SU-DHL-6 (cell line): ENCODE data around the gene GSK3B.

Experiments used
- H2AFZ ChIP-seq: fragments of 200-600 bp; sonication (generic); 2 replicates; pipeline ENCODE4 v1.6.1; 2014; ENCODE audit warnings: low read depth, mild to moderate bottlenecking, moderate library complexity, mixed read lengths, antibody characterized with exemption, low read length; ENCODE audit not compliant: severe bottlenecking
- H3F3A ChIP-seq: fragments of 200-600 bp; shearing (Covaris generic); 2 replicates; pipeline ENCODE4 v1.6.0; 2016; ENCODE audit warnings: antibody characterized with exemption, mild to moderate bottlenecking; ENCODE audit not compliant: insufficient read depth
- H3K27ac ChIP-seq: fragments of 200-600 bp; sonication (generic); 2 replicates; pipeline ENCODE4 v1.5.1; 2016; ENCODE audit warnings: low read depth, mild to moderate bottlenecking, low read length, moderate library complexity, mixed read lengths
- H3K27me3 ChIP-seq: fragments of 200-600 bp; sonication (generic), shearing (Covaris generic); 2 replicates; pipeline ENCODE4 v1.6.0; 2014; ENCODE audit warnings: mild to moderate bottlenecking, low read length
- H3K36me3 ChIP-seq: fragments of 200-600 bp; sonication (generic); 2 replicates; pipeline ENCODE4 v1.6.1; 2014; ENCODE audit warnings: mild to moderate bottlenecking, low read length, mixed read lengths
- H3K4me2 ChIP-seq: fragments of 300-600, 200-600 bp; shearing (Covaris generic), sonication (generic); 2 replicates; pipeline ENCODE4 v1.6.0; 2014; ENCODE audit warnings: low read length, low read depth, mild to moderate bottlenecking; ENCODE audit not compliant: poor library complexity, severe bottlenecking
- H3K4me3 ChIP-seq: fragments of 200-600 bp; sonication (generic); 2 replicates; pipeline ENCODE4 v1.5.1; 2014; ENCODE audit warnings: antibody characterized with exemption, low read length, mild to moderate bottlenecking, mixed read lengths; ENCODE audit not compliant: insufficient read depth, poor library complexity, severe bottlenecking
- H3K79me2 ChIP-seq: fragments of 200-600 bp; sonication (generic); 2 replicates; pipeline ENCODE4 v1.6.1; 2014; ENCODE audit warnings: mild to moderate bottlenecking, low read length, moderate library complexity; ENCODE audit not compliant: insufficient read depth
- H3K9ac ChIP-seq: fragments of 200-600 bp; sonication (generic); 2 replicates; pipeline ENCODE4 v1.7.0; 2014; ENCODE audit warnings: mild to moderate bottlenecking, low read length
- H3K9me2 ChIP-seq: fragments of 200-600 bp; sonication (generic); replicated peaks from 2 replicates; pipeline ENCODE4 v1.6.1; 2014; ENCODE audit warnings: low read length; ENCODE audit not compliant: insufficient read depth
- H3K9me3 ChIP-seq: fragments of 200-600 bp; sonication (generic); 2 replicates; pipeline ENCODE4 v1.6.1; 2014; ENCODE audit warnings: low read length, mixed read lengths; ENCODE audit not compliant: insufficient read depth
- H4K20me1 ChIP-seq: fragments of 200-600 bp; sonication (generic); 2 replicates; pipeline ENCODE4 v1.6.1; 2014; ENCODE audit warnings: low read depth, mild to moderate bottlenecking, antibody characterized with exemption, low read length, moderate library complexity, mixed read lengths
- CTCF ChIP-seq: fragments of 200-600 bp; sonication (generic); IDR thresholded peaks from one replicate; pipeline ENCODE4 v1.5.1; 2017; ENCODE audit warnings: antibody characterized with exemption, mild to moderate bottlenecking, low read length, moderate library complexity; ENCODE audit not compliant: insufficient read depth, poor library complexity, severe bottlenecking
- EZH2phosphoT487 ChIP-seq: fragments of 200-600 bp; sonication (generic), shearing (Covaris generic); conservative IDR thresholded peaks from 2 replicates; pipeline ENCODE4 v1.6.1; 2018; ENCODE audit warnings: mild to moderate bottlenecking, antibody characterized with exemption, low read length, moderate library complexity, mixed read lengths

Gene GSK3B

GRCh38 chr3:119944091-119944490 is 150.2 kb downstream of the GSK3B start:
- no peaks in the 10 kb centered on the region for H4K20me1 ChIP-seq
- H3K4me2 ChIP-seq, result no peak overlapping the region
- no peaks in the 10 kb centered on the region for H3K27me3 ChIP-seq
- 0 out of 2 replicates have a peak, but pooled peaks cover 3% of the 10 kb centered on the region for H3F3A ChIP-seq
- H3K27ac ChIP-seq, result no peak overlapping the region
- no peak overlapping the region for H3K4me3 ChIP-seq
- H2AFZ ChIP-seq, result no peak overlapping the region
- no peaks in the 10 kb centered on the region for H3K9me3 ChIP-seq
- no peaks in the 10 kb centered on the region; the same call in 1 of the 2 replicates for H3K36me3 ChIP-seq
- TF ChIP-seq EZH2phosphoT487, result no peak
- no peak for TF ChIP-seq CTCF
- no peak overlapping the region for H3K9ac ChIP-seq
- H3K9me2 ChIP-seq, result no peaks in the 10 kb centered on the region
- peaks cover 11% of the 10 kb centered on the region for H3K79me2 ChIP-seq

- Histone ChIP-seq H3K79me2 (peaks cover 46% of the 10 kb centered on the region), H2AFZ (no peak overlapping the region), H3K27me3 (no peaks in the 10 kb centered on the region), H3K9me2 (no peaks in the 10 kb centered on the region), H3K36me3 (no peaks in the 10 kb centered on the region), H3K4me2 (no peak overlapping the region), H3K4me3 (no peak overlapping the region), H3K9ac (no peak overlapping the region), H3F3A (0 out of 2 replicates have a peak, but pooled peaks cover 3% of the 10 kb centered on the region), H3K9me3 (no peaks in the 10 kb centered on the region), H4K20me1 (0 out of 2 replicates have a peak, but pooled peaks cover 3% of the 10 kb centered on the region), H3K27ac (no peak overlapping the region)
- no peak for TF ChIP-seq CTCF
- TF ChIP-seq EZH2phosphoT487, result no peak
These were observed 155.2 kb downstream of the GSK3B start for GRCh38 chr3:119939077-119939476.

DNA sequence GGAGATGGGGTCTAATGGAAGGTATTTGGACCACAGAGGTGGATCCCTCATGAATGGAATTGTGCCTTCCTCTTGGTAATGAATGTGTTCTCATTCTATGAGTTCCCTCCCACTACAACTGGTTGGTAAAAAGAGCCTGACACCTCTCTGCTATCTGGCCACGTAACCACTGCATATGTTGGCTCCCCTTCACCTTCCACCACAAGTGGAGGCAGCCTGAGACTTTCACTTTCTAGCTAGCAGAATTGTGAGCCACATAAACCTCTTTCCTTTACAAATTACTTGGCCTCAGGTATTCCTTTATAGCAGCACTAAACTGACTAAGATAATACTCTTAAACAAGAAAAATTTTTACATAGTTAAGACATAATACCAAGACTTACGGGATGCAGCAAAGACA is 157.0 kb downstream of the GSK3B start:
- Histone ChIP-seq H3K4me3 (no peak overlapping the region), H4K20me1 (0 out of 2 replicates have a peak, but pooled peaks cover 3% of the 10 kb centered on the region)
- TF ChIP-seq EZH2phosphoT487 (no peak), CTCF (no peak)

More for the DNA sequence above, 157.0 kb downstream of the GSK3B start:
- Histone ChIP-seq H3K9me3 (no peaks in the 10 kb centered on the region), H3K36me3 (no peaks in the 10 kb centered on the region), H3K27ac (no peak overlapping the region), H3K9ac (no peak overlapping the region), H3K79me2 (peaks cover 62% of the 10 kb centered on the region), H3K27me3 (no peaks in the 10 kb centered on the region), H2AFZ (no peak overlapping the region), H3F3A (0 out of 2 replicates have a peak, but pooled peaks cover 3% of the 10 kb centered on the region), H3K4me2 (peak overlapping the region; percentile 6), H3K9me2 (no peaks in the 10 kb centered on the region)
